Measurements from ENCODE around the gene CHAF1A.

Gene CHAF1A

DNA sequence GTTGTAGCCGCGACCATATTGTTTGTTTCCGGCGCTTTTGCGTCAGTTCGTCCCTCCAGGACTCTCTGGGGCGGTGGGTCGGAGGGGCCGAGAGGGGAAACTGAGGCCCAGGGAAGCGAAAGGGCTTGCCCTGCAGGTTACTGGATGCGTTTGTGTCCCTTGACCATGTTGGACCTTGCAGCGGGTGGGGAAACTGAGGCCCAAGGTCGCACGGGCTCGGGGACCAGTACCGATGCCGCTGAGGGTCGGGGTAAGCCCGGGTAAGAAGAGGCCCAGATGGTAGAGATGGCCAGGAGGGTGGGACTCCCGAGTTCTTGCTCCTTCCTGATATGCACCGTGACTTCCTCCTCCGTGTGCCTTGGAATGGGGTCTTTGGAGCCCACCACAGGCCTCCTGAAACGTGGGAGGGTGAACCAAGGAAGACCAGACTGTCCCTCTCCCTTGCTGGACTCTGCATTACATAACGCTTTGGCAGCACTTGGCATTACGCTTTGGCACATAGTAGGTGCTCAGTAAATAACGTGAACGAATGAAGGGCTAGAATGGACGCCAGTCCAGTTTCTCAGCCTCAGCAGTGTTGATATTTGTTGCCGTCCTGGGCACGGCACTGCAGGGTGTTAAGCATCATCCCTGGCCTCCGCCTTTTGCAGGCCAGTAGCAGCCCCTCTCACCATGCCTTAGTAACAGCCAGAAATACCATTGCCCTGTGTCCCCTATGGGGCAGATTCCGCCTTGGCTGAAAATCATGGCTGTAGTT lies 743 bp downstream of the CHAF1A start:
- no peak for DNase-seq (ENCODE audit: low spot score)
- FAIRE-seq = no peak

DNA sequence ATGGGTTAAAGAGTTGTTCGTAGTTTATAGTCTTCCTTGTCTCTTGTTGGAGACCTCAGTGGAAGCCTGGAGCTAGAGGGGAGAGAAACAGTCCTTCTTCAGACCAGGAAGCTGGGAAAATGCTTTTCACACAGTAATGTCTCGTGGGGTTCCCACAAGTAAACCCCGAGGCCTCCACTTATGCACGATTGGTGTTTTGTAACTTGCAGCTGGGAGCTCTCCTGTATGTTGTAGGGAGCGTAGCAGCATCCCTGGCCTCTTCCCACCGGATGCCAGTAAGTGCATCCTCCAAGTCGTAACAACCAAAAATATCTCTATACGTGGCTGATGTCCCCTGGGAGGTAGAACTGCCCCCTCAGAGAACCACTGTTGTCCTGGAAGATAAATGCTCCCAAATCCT lies 3.5 kb downstream of the CHAF1A start:
- no peak for FAIRE-seq
- DNase-seq (ENCODE audit: low spot score) = no peak

DNA sequence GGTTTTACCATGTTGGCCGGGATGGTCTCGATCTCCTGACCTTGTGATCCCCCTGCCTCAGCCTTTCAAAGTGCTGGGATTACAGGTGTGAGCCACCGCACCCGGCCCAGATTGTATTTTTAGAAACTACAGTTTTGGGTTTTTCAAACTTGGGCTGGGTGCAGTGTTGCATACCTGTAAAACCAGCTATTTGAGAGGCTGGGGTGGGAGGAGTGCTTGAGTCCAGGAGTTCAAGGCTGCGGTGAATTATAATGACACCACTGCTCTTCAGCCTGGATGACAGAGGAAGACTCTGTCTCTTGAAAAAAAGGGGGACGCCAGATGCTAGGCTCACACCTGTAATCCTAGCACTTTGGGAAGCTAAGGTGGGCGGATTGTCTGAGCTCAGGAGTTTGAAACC lies 4.2 kb downstream of the CHAF1A start:
- FAIRE-seq (no peak), DNase-seq (ENCODE audit: low spot score) (no peak)

DNA sequence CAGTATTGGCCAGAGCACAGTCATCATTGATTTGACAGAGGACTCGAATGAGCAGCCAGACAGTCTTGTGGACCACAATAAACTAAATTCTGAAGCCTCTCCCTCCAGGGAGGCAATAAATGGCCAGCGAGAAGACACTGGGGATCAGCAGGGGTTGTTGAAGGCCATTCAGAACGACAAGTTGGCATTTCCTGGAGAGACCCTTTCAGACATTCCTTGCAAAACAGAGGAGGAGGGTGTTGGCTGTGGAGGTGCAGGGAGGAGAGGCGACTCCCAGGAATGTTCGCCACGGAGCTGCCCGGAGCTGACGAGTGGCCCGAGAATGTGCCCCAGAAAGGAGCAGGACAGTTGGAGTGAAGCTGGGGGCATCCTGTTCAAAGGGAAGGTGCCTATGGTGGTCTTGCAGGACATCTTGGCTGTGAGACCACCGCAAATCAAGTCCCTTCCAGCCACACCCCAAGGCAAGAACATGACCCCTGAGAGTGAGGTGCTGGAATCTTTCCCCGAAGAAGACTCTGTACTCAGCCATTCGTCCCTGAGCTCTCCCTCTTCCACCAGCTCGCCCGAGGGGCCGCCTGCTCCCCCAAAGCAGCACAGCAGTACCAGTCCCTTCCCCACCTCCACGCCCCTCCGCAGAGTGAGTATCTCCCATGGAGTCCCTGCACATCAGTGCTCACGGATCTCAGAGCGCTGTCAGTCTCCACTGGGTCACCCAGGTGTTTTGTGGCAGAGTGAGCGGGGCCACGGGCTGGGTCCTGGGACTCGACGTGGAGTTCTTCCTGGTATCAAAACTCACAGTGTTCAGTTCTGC lies 6.9 kb downstream of the CHAF1A start:
- DNase-seq (ENCODE audit: low spot score) (no peak), FAIRE-seq (no peak)

DNA sequence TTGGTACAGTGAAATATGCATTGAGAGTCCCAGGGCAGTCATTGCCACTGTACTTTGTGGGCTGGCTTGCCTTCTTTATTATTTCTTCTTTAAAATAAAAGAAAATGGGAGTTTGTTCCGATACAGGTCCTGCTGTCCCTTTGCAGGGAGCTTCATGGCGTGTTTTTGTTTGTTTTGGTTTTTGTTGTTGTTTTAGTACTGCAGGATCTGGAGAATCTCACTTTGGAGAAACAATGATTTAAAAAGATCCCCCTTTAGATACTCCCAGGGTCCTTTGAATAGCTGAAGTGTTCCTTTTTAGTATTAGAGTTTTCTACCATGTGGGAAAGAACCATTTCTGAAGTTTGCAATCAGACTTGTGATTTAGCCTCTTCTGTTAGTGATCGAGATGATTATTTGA lies 11.1 kb downstream of the CHAF1A start:
- no peak for DNase-seq (ENCODE audit: low spot score)
- FAIRE-seq = no peak

DNA sequence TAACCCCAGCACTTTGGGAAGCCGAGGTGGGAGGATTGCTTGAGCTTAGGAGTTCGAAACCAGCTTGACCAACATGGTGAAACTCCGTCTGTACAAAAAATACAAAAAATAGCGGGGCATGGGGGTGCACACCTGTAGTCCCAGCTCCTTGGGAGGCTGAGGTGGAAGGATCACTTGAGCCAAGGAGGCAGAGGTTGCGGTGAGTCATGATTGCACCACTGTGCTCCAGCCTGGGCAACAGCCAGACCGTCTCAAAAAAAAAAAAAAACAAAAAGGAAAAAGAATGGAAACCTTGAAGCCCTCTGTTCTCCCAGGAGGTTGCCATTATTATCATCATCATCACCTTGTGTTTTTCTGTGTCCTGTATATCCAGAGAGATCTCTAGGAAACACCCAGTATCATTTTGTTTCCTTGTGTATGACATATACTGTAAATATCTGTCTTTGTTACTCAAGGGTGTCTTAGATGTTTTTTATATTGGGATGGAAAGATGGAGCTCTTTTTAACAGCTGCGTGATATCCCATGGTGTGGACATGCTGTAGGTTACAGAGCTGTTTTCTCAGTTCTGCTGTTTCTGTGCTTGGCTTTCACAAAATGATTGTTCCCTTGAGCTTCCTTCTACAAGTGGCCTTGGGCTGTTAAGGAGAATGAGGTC lies 11.8 kb downstream of the CHAF1A start:
- DNase-seq (ENCODE audit: low spot score) (no peak), FAIRE-seq (no peak)

DNA sequence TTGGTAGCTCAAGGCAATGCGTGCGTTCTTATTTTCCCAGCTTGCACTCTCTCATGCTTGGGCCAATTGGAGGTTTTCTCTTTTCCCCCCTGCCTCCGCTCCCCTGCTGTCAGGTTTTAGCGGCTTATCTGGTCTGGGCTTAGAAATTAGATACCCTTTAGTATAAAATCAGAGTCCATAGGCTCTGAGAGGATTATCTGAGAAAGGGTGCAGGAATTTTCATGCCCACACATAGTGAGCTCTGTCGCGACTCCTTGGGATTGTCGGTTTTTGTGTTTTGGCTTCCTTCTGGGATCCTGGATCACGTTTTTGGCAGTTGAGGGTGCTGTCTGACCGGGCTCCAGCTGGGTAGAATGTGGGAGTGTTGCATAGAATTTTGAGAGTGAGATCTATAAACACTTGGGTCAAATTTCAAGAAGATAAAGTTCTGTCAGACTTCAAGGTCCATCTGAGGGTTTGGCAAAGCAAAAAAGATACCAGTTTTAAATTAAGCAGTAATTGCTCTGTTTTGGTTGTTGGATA lies 12.4 kb downstream of the CHAF1A start:
- no peak for DNase-seq (ENCODE audit: low spot score)

DNA sequence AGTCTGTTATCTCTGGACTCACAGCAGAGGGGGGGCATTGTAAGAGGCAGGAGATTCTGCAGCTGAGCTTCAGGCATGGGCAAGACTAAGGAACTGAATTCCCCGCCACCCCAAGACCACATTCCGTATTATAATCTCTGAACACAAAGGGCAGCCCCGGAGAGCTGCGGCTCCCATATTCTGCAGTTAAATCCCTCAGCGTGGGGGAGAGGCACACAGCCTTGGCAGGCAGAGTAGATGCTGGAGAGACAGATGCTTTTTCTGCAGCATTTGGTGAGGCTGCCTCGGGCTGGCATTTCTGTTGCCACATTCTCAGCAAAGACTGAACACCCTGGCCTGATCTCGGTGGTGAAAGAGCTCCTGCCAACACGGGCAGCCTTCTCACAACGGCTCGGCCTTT lies 12.9 kb downstream of the CHAF1A start:
- FAIRE-seq = no peak
- no peak for DNase-seq (ENCODE audit: low spot score)

More for the DNA sequence above, 12.4 kb downstream of the CHAF1A start:
- FAIRE-seq = no peak

DNA sequence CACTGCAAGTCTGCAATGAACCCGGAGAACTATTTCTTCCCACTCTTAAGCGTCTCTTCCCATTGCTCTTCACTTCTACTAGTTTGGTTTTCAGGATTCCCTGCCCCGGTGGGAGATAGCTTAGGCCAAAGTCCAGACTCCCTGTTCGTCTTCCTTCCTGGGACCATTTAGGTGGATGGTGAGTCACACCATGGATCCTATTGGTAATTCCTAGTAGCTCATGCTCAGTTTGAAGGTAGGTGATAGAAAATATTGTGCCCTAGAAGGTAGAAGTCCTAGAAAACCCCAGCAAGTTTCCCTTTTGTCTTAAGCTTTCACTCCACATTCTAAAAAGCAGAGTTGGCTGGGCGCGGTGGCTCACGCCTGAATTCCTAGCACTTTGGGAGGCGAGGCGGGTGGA lies 13.8 kb downstream of the CHAF1A start:
- no peak for DNase-seq (ENCODE audit: low spot score)
- no peak for FAIRE-seq

DNA sequence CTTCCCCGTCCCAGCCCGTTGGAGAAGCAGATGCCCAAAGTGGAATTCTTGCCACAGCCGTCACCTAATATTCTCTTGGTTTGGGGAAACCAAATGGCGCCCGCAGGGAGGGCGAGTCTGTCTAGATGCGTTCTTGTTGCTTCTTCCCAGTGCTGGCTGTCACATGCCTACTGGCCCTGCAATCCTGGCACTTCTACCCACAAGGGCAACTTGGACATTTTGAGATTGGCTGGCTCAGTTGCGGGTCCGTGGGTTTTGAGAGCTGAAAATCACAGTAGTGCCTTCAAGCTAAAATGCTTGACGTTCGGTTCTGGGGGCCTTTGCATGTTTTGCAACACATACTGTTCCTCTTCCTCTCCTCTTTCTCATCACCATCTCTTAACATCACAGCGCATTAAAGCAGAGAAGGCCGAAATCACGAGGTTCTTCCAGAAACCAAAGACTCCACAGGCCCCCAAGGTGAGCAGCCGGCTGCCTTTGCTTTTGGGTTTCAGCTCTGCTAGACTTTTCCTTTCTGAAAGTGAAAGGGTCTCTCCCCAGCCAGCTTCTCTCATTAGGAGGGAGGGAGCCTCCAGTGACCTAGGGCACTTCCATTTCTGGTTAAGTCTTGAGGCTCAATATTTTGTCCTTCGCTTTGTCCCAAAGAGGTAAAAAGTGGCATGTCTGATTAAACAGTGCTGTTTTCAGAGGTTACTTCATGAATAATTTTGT lies 21.1 kb downstream of the CHAF1A start:
- FAIRE-seq = no peak

DNA sequence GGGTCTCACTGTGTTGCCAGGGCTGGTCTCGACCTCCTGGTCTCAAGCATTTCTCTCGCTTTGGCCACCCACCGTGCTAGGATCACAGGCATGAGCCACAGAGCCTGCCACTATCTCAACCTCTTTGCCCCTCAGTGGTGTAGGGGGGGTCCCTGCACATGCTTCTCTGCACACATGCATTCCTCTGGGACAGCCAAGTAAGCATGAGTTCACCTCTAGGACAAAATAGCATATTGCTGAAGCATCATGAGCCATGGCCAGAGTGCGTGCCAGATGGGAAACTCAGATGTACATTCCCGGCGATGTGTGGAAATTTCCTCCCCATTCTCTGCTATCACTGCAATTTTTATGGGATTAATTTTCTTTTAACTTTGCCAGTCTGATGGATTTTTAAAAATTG lies 23.1 kb downstream of the CHAF1A start:
- FAIRE-seq = no peak
- no peak for DNase-seq (ENCODE audit: low spot score)

More for the DNA sequence above, 21.1 kb downstream of the CHAF1A start:
- no peak for DNase-seq (ENCODE audit: low spot score)

DNA sequence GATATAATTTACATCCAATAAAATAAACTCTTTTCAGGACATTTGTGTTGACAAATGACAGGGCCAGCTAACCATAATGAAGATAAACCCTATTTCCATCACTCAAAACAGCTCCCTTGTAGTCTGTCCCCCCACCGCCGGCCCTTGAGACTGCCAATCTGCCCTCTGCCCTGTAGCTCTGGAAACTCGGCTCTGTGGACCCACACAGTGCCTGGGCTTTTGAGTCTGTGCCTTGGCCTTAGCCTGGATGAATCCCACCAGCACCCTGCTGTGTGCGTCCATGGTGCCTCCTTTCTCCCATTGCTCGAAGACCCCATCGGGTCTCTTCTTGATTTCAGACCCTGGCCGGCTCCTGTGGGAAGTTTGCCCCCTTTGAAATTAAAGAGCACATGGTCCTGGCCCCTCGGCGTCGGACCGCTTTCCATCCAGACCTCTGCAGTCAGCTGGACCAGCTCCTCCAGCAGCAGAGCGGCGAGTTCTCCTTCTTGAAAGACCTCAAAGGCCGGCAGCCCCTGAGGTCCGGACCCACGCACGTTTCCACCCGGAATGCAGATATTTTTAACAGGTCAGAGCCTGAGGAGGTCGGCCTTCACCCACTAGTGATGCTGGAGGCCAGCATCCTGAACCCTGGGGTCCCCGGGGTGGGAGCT lies 26.0 kb downstream of the CHAF1A start:
- FAIRE-seq = no peak
- DNase-seq (ENCODE audit: low spot score) = no peak

DNA sequence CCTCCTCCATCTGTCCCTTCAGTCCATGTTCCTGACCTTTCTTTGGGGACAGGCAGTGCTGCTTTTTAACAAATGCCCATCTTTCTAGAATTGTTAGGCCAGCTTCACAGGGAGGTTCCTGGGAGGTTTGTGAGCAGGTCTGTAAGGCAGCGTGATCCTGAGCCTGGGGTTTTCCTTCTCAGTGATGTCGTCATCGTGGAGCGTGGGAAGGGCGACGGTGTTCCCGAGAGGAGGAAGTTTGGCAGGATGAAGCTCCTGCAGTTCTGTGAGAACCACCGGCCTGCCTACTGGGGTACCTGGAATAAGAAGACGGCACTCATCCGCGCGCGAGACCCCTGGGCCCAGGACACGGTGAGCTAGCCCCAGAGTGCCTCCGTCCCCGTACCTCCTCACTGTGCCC lies 26.8 kb downstream of the CHAF1A start:
- FAIRE-seq (no peak), DNase-seq (ENCODE audit: low spot score) (no peak)

DNA sequence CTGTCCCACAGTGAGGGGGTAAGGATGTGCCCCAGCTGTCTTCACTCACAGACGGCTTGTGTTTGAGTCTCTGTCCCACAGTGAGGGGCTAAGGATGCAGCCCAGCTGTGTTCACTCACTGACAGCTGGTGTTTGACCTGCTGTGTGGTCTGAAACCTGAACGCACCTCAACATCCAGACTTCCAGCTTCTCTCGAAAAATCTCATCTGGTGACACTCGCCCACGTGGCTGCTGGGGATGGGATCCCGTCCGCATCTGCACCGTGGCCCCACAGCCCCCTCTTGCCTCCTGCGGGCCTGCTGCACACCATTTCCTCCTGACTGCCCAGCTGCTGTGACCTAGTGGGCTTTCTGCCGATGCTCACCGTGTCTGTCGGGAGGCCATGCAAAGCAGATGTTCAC lies 27.3 kb downstream of the CHAF1A start:
- DNase-seq (ENCODE audit: low spot score) (no peak), FAIRE-seq (no peak)

DNA sequence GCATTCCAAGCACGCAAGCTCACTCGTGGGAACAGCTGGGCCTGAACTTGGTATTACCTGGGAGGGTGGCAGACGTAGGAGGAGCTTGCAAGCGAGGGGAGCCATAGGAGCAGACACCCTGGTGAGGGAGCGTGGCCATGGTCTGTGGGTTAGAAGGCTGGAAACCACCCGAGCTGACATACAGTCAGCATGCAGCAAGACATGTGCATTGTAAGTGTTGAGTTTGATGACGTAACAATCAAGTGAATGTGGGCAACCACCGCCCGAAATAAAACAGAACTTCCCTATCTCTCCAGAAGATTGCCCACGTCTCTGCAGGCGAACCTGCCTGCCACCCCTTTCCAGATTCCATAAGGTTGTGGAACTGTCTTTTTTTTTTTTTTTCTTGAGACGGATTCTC lies 28.3 kb downstream of the CHAF1A start:
- FAIRE-seq (no peak), DNase-seq (ENCODE audit: low spot score) (no peak)

DNA sequence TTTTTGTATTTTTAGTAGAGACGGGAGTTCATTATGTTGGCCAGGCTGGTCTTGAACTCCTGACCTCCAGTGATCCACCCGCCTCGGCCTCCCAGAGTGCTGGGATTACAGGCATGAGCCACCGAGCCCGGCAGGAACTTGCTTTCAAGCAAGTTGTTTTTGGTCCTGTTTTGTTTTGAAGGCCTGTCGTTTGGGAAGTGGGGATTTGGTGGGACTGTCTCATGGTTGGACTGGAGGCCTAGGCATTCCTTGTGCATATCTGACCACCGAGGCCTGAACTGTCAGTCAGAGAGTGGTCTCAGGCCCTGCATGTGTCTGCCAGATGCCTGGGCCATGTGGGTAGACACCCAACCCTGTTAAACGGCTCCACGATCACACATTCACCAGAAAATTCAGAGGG lies 28.9 kb downstream of the CHAF1A start:
- FAIRE-seq = no peak
- DNase-seq (ENCODE audit: low spot score) = no peak

DNA sequence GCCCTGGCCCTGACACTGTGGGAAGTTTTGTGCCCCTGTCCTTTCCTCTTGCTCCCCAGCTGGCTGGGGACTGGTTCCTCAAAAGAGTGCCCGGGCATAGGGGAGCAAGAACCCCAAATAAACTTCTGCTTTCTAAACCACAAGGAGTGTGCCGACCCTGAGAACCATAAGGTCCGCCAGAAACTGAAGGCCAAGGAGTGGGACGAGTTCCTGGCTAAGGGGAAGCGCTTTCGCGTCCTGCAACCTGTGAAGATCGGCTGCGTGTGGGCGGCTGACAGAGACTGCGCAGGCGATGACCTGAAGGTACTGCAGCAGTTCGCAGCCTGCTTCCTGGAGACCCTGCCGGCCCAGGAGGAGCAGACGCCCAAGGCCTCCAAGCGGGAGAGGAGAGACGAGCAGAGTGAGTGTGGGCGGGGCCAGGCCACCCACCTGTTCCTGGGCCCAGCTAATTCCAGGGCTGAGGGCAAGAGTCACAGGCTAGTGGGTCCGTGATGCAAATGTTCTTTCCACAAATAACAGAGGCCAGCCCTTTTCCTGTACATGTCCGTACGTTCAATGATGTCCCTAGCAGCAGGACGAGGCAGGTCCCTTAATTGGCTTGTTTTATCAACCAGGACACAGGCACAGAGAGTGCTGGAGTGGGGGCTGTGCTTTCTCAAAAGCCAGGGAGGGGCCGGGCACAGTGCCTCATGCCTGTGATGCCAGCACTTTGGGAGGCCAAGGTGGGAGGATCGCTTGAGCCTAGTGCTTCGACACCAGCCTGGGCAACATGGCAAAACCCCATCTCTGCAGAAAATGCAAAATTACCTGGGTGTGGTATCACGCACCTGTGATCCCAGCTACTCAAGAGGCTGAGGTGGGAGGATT lies 29.6 kb downstream of the CHAF1A start:
- FAIRE-seq = no peak
- no peak for DNase-seq (ENCODE audit: low spot score)

DNA sequence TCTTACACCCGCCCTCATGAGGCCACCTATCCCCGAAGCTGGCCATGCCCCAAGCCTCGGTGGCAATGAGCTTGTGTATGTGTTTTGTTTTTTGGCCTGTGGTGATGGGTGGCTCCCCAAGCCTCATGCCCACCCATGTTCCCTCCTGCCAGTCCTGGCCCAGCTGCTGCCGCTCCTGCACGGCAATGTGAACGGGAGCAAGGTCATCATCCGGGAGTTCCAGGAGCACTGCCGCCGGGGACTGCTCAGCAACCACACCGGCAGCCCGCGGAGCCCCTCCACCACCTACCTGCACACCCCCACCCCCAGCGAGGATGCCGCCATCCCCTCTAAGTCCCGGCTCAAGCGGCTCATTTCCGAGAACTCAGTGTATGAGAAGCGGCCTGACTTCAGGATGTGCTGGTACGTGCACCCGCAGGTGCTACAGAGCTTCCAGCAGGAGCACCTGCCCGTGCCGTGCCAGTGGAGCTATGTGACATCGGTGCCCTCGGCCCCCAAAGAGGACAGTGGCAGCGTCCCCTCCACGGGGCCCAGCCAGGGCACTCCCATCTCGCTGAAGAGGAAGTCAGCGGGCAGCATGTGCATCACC lies 30.6 kb downstream of the CHAF1A start:
- no peak for DNase-seq (ENCODE audit: low spot score)

DNA sequence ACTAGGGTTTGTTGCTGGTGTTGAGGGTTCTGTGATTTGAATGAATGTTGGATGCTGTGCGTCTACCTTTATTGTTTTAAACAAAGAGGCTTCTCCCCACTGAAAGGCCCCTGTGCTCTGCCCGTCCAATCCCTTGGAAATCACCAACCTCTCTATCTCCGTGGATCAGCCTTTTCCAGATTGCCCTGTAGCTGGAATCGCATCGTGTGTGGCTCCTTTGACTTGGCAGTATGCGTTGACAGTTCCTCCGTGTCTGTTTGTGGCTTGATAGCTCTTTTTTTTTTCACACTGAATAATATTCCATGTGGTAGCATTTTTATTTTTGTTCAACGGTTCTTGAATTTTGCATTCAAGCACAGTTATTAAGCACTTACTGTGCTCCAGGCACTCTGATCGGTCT lies 32.0 kb downstream of the CHAF1A start:
- no peak for FAIRE-seq
- no peak for DNase-seq (ENCODE audit: low spot score)

More for the DNA sequence above, 30.6 kb downstream of the CHAF1A start:
- no peak for FAIRE-seq

DNA sequence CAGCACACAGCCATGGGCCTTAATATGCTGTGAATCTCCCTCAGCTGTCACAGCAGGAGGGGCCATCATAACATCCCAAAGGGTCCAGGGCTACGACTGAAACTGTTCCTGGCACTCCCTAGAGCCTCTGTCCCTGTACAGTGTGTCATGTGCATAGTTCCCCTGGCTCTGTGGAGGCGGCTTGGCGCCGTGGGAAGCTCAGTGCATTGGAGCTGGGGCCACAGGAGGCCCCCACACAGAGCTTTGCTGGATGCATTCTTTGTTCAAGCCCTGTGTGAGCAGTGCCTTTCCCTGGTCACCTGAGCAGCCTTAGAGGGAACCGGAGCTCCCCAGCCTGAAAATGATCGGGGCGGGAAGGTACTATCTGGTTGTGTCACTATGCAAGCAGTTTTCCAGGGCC lies 33.8 kb downstream of the CHAF1A start:
- FAIRE-seq (no peak), DNase-seq (ENCODE audit: low spot score) (no peak)
